HEK293T (cell line): Measurements from ENCODE around the gene MGP.

Experiments
- ARNT ChIP-seq: fragments of 450-650 bp; IDR thresholded peaks from 2 replicates; pipeline ENCODE4 v1.6.1; 2017; ENCODE audit warnings: mild to moderate bottlenecking
- BHLHE40 ChIP-seq: fragments of 450-650 bp; IDR thresholded peaks from 2 replicates; pipeline ENCODE4 v1.6.1; 2016; ENCODE audit warnings: mild to moderate bottlenecking, moderate library complexity, borderline replicate concordance
- ELF4 ChIP-seq: fragments of 450-650 bp; IDR thresholded peaks from 2 replicates; pipeline ENCODE4 v1.6.1; 2017; ENCODE audit warnings: antibody characterized with exemption
- FOXM1 ChIP-seq: fragments of 450-650 bp; IDR thresholded peaks from 2 replicates; pipeline ENCODE4 v1.6.1; 2017; ENCODE audit warnings: mild to moderate bottlenecking, borderline replicate concordance
- HDGF ChIP-seq: fragments of 450-650 bp; IDR thresholded peaks from 2 replicates; pipeline ENCODE4 v1.6.1; 2017; ENCODE audit warnings: antibody characterized with exemption, borderline replicate concordance
- NFRKB ChIP-seq: fragments of 450-650 bp; IDR thresholded peaks from 2 replicates; pipeline ENCODE4 v1.6.1; 2016; ENCODE audit warnings: mild to moderate bottlenecking, moderate library complexity
- PKNOX1 ChIP-seq: fragments of 450-650 bp; IDR thresholded peaks from 2 replicates; pipeline ENCODE4 v1.6.1; 2016
- SP1 ChIP-seq: fragments of 450-650 bp; IDR thresholded peaks from 2 replicates; pipeline ENCODE4 v1.6.1; 2017

GRCh38 chr12:14928931-14929330, 43.3 kb upstream of the MGP start:
- TF ChIP-seq FOXM1 (no peak), BHLHE40 (no peak), PKNOX1 (no peak), ARNT (no peak), NFRKB (no peak), HDGF (no peak), SP1 (no peak), ELF4 (no peak)
